PC-9 (cell line): ENCODE data around the gene TMEM89. TPM values are rescaled to one million over a fixed set of nuclear protein-coding genes. Genes with fewer than 3 reads are reported as not detected.

Experiments used
- BruUV-seq: library from RNA; stranded (reverse); fragments of 400-500 nt; replicated peaks from 2 replicates; lab custom pipeline; 2021; lab: Mats Ljungman, UMichigan
- CTCF ChIA-PET: fragments of 300-600 bp; sonication (Branson Sonifier 250); formaldehyde crosslinking; loops from one replicate; lab custom pipeline; 2022; ENCODE audit warnings: antibody characterized with exemption; lab: Charles Lee
- POLR2A ChIA-PET: fragments of 300-600 bp; sonication (Branson Sonifier 250); formaldehyde crosslinking; loops from one replicate; lab custom pipeline; 2022; ENCODE audit warnings: antibody characterized with exemption; ENCODE audit not compliant: unreplicated experiment; lab: Charles Lee
- DNase-seq, 2 experiments: peaks; one replicate each; pipeline versions ENCODE4 v3.0.0 to v3.0.0-alpha.2; 2015 to 2022; ENCODE audit warnings: mixed read lengths in 1 of 2
- H2AFZ ChIP-seq: fragments of 200-600 bp; sonication (generic); 2 replicates; pipeline ENCODE4 v1.8.1; 2017; ENCODE audit warnings: antibody characterized with exemption
- H3F3A ChIP-seq: fragments of 200-600 bp; sonication (generic); 2 replicates; pipeline ENCODE4 v1.8.1; 2017; ENCODE audit warnings: antibody characterized with exemption, mild to moderate bottlenecking, low read depth; ENCODE audit not compliant: insufficient read depth
- H3K27ac ChIP-seq: fragments of 200-600 bp; sonication (generic); 2 replicates; pipeline ENCODE4 v1.6.1; 2016; ENCODE audit warnings: mixed run types
- H3K27me3 ChIP-seq: fragments of 200-600 bp; sonication (generic); 2 replicates; pipeline ENCODE4 v1.6.1; 2016; ENCODE audit warnings: low read depth, mixed run types; ENCODE audit not compliant: insufficient read depth
- H3K36me3 ChIP-seq: fragments of 200-600 bp; sonication (generic); 2 replicates; pipeline ENCODE4 v1.6.1; 2016; ENCODE audit warnings: low read depth, mixed run types
- H3K4me1 ChIP-seq: fragments of 200-600 bp; sonication (generic); replicated peaks from 2 replicates; pipeline ENCODE4 v1.6.1; 2016; ENCODE audit warnings: mixed run types; ENCODE audit not compliant: insufficient read depth
- H3K4me2 ChIP-seq: fragments of 200-600 bp; sonication (generic); 2 replicates; pipeline ENCODE4 v1.6.1; 2017; ENCODE audit warnings: mixed run types
- H3K4me3 ChIP-seq: fragments of 200-600 bp; sonication (generic); 2 replicates; pipeline ENCODE4 v1.6.1; 2016; ENCODE audit warnings: mixed run types
- H3K79me2 ChIP-seq: fragments of 200-600 bp; sonication (generic); 2 replicates; pipeline ENCODE4 v1.6.1; 2017; ENCODE audit warnings: low read depth, mixed run types
- H3K9me2 ChIP-seq: fragments of 200-600 bp; sonication (generic); 2 replicates; pipeline ENCODE4 v1.8.1; 2017; ENCODE audit warnings: mild to moderate bottlenecking; ENCODE audit not compliant: insufficient read depth
- H3K9me3 ChIP-seq: fragments of 200-600 bp; sonication (generic); 2 replicates; pipeline ENCODE4 v1.8.1; 2016; ENCODE audit warnings: low read depth; ENCODE audit not compliant: insufficient read depth
- H4K20me1 ChIP-seq: fragments of 200-600 bp; sonication (generic); 2 replicates; pipeline ENCODE4 v1.8.1; 2017; ENCODE audit not compliant: insufficient read depth
- EZH2 ChIP-seq: fragments of 200-600 bp; sonication (generic); IDR thresholded peaks from 2 replicates; pipeline ENCODE4 v1.8.0; 2017; ENCODE audit warnings: antibody characterized with exemption, low read depth
- intact Hi-C: fragments of 100-400 bp; cut with micrococcal nuclease; formaldehyde crosslinking; loops from one replicate; pipeline ENCODE4 v1.10.0; 2022; ENCODE audit not compliant: unreplicated experiment
- total RNA-seq: library from RNA; stranded (reverse); gene quantifications from 2 replicates; pipeline ENCODE4 v1.2.3, GENCODE V29; 2021
- TF ChIP-seq, protein P1 (sequence below): fragments of 200-600 bp; sonication (generic); conservative IDR thresholded peaks from 2 replicates; pipeline ENCODE4 v1.6.1; 2017; ENCODE audit warnings: mixed run types, antibody characterized with exemption, mild to moderate bottlenecking, moderate library complexity

The TMEM89 gene
- total RNA-seq, 1 experiment from 2014 or later: not detected

GRCh38 chr3:48656841-48657281 lies 35.3 kb upstream of the TMEM89 start:
- Histone ChIP-seq H3K4me1 (no peaks in the 10 kb centered on the region), H3K27ac (no peak overlapping the region), H3K9me2 (no peaks in the 10 kb centered on the region), H3F3A (no peaks in the 10 kb centered on the region), H4K20me1 (no peaks in the 10 kb centered on the region), H3K4me3 (no peak overlapping the region), H2AFZ (no peak overlapping the region), H3K9me3 (no peaks in the 10 kb centered on the region; the same call in 1 of the 2 replicates), H3K79me2 (no peaks in the 10 kb centered on the region), H3K27me3 (no peaks in the 10 kb centered on the region), H3K4me2 (no peak overlapping the region), H3K36me3 (no peaks in the 10 kb centered on the region)
- ChIA-PET CTCF (no interaction called here), POLR2A (no interaction called here)
- TF ChIP-seq EZH2: no peak
- TF ChIP-seq, protein P1, sequence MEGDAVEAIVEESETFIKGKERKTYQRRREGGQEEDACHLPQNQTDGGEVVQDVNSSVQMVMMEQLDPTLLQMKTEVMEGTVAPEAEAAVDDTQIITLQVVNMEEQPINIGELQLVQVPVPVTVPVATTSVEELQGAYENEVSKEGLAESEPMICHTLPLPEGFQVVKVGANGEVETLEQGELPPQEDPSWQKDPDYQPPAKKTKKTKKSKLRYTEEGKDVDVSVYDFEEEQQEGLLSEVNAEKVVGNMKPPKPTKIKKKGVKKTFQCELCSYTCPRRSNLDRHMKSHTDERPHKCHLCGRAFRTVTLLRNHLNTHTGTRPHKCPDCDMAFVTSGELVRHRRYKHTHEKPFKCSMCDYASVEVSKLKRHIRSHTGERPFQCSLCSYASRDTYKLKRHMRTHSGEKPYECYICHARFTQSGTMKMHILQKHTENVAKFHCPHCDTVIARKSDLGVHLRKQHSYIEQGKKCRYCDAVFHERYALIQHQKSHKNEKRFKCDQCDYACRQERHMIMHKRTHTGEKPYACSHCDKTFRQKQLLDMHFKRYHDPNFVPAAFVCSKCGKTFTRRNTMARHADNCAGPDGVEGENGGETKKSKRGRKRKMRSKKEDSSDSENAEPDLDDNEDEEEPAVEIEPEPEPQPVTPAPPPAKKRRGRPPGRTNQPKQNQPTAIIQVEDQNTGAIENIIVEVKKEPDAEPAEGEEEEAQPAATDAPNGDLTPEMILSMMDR: no peak
- BruUV-seq: no TSS peak
- no peak for DNase-seq
- intact Hi-C loops: no loop called here

GRCh38 chr3:48656061-48656840 lies 34.7 kb upstream of the TMEM89 start:
- intact Hi-C loops: no loop called here
- POLR2A ChIA-PET: no interaction called here
- H3K27ac ChIP-seq: no peak overlapping the region
- H3K36me3 ChIP-seq: no peaks in the 10 kb centered on the region
- no peaks in the 10 kb centered on the region for H3F3A ChIP-seq
- TF ChIP-seq, protein P1: no peak
- TF ChIP-seq EZH2: no peak
- H3K4me3 ChIP-seq: no peak overlapping the region
- no TSS peak for BruUV-seq
- CTCF ChIA-PET: no interaction called here
- DNase-seq: peak in 1 of 2 experiments; percentile 58
- no peaks in the 10 kb centered on the region; the same call in 1 of the 2 replicates for H3K9me3 ChIP-seq
- H2AFZ ChIP-seq: no peak overlapping the region
- no peaks in the 10 kb centered on the region for H4K20me1 ChIP-seq
- no peaks in the 10 kb centered on the region for H3K79me2 ChIP-seq
- H3K9me2 ChIP-seq: no peaks in the 10 kb centered on the region
- no peaks in the 10 kb centered on the region for H3K27me3 ChIP-seq
- H3K4me2 ChIP-seq: no peak overlapping the region
- no peaks in the 10 kb centered on the region for H3K4me1 ChIP-seq

DNA sequence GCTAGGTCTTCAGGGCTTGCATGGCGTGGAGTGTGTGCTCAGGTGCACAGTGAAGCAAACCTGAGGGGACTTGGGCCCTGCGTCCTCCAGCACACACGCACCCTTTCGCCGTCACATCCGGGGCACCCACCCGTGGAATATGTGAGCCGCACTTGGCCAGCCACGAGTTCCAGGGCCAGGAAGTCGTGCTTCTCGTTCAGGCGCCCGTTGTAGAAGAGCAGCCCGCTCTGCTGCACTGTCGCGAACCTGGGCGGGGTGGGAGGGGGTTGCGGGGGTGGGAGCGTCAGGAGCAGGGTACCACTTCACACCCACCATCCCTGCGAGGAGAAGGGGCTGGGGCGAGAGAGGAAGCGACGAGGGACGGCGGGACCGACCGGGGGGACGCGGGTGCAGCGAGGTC lies 34.0 kb upstream of the TMEM89 start:
- Histone ChIP-seq H4K20me1 (no peaks in the 10 kb centered on the region), H3K27me3 (no peaks in the 10 kb centered on the region), H3K4me3 (no peak overlapping the region), H3K4me2 (no peak overlapping the region), H3K27ac (no peak overlapping the region), H3K9me2 (no peaks in the 10 kb centered on the region), H3K36me3 (no peaks in the 10 kb centered on the region), H3K4me1 (no peaks in the 10 kb centered on the region), H3K9me3 (no peaks in the 10 kb centered on the region; the same call in 1 of the 2 replicates), H3F3A (no peaks in the 10 kb centered on the region), H2AFZ (no peak overlapping the region), H3K79me2 (no peaks in the 10 kb centered on the region)
- POLR2A ChIA-PET: no interaction called here
- no peak for TF ChIP-seq EZH2
- TF ChIP-seq, protein P1: no peak
- no TSS peak for BruUV-seq
- intact Hi-C loops: no loop called here
- DNase-seq: no peak
- CTCF ChIA-PET: no interaction called here
